ENCODE data around the gene FHIT. TPM values are rescaled to one million over a fixed set of nuclear protein-coding genes. Genes with fewer than 3 reads are reported as not detected.

The FHIT gene
- polyA plus RNA-seq, 1 of the 3 experiments (the other 2 are of a cell fraction): 0.41 TPM

- Histone ChIP-seq H3K9me3 (no peaks in the 10 kb centered on the region), H3F3A (replicated peaks; ENCODE audit: insufficient read depth) (peaks cover 14% of the 10 kb centered on the region), H3K4me3 (ENCODE audit: low read depth in 2 of 2, low read length in 1 of 2) (no peak overlapping the region), H4K20me1 (ENCODE audit: insufficient read depth) (no peaks in the 10 kb centered on the region), H3K36me3 (replicated peaks in 1 of 2; ENCODE audit: control insufficient read depth in 1 of 2, insufficient read depth in 2 of 2, low read length in 1 of 2) (no peaks in the 10 kb centered on the region), H2AFZ (ENCODE audit: low read depth) (no peak overlapping the region), H3K79me2 (ENCODE audit: insufficient read depth) (no peaks in the 10 kb centered on the region), H3K27ac (ENCODE audit: low read depth in 2 of 2, low read length in 1 of 2) (no peak overlapping the region), H3K4me2 (no peak overlapping the region), H3K9me2 (no peaks in the 10 kb centered on the region), H3K9ac (no peak overlapping the region), H3K27me3 (ENCODE audit: insufficient read depth) (no peaks in the 10 kb centered on the region), H3K4me1 (ENCODE audit: control insufficient read depth in 1 of 2, insufficient read depth in 2 of 2, low read depth in 1 of 2, low read length in 1 of 2) (peaks cover 0 to 3% of the 10 kb centered on the region in 2 experiments; a peak in 2 of 4 replicates)
- ChIA-PET POLR2A (no interaction called here), CTCF (interaction anchor here (1.0 kb wide), 1 partner anchor 13 kb away, joined by 3 read pairs; no protein-coding TSS in a partner anchor)
- WGBS (ENCODE audit: low lambda C conversion rate): 76% methylated on average over 2 of the region's 2 CpGs
- DNase-seq: no peak
- TF ChIP-seq YY1 (IDR thresholded peaks at IDR 0.05; ENCODE audit: low read depth): no peak
- no peak for TF ChIP-seq EZH2phosphoT487 (IDR thresholded peaks at IDR 0.05; ENCODE audit: borderline replicate concordance, low read depth)
- TF ChIP-seq REST (IDR thresholded peaks at IDR 0.05; ENCODE audit: low read depth, low read length): no peak
- TF ChIP-seq MEF2A (IDR thresholded peaks at IDR 0.05; ENCODE audit: borderline replicate concordance, low read depth): no peak
- no peak for TF ChIP-seq CHD2 (IDR thresholded peaks at IDR 0.05; ENCODE audit: low read length, partially characterized antibody)
- TF ChIP-seq POLR2AphosphoS5 (IDR thresholded peaks at IDR 0.05; ENCODE audit: low read depth, low read length): no peak
- no peak for TF ChIP-seq SIN3A (IDR thresholded peaks at IDR 0.05; ENCODE audit: borderline replicate concordance, low read depth, low read length)
- no peak for TF ChIP-seq ZBTB33 (IDR thresholded peaks at IDR 0.05; ENCODE audit: borderline replicate concordance, low read depth)
- TF ChIP-seq FOXJ3 (CRISPR knock-in tag; IDR thresholded peaks at IDR 0.05): no peak
- no peak for TF ChIP-seq FOSL2 (IDR thresholded peaks at IDR 0.05; ENCODE audit: borderline replicate concordance, low read depth)
Measured at GRCh38 chr3:60591267-60591666, 660.0 kb downstream of the FHIT start.

- H3K4me1 ChIP-seq (ENCODE audit: control insufficient read depth in 1 of 2, insufficient read depth in 2 of 2, low read depth in 1 of 2, low read length in 1 of 2): no peaks in the 10 kb centered on the region; a peak in 1 of 4 replicates
- no peaks in the 10 kb centered on the region for H3K9me3 ChIP-seq
- no peaks in the 10 kb centered on the region for H3K27me3 ChIP-seq (ENCODE audit: insufficient read depth)
- no peaks in the 10 kb centered on the region for H3K9me2 ChIP-seq
- no peak overlapping the region for H2AFZ ChIP-seq (ENCODE audit: low read depth)
- ChIA-PET CTCF (no interaction called here), POLR2A (no interaction called here)
- peak overlapping the region in 1 of 2 experiments; percentile 42; a peak in 2 of 4 replicates for H3K27ac ChIP-seq (ENCODE audit: low read depth in 2 of 2, low read length in 1 of 2)
- no peaks in the 10 kb centered on the region for H3K36me3 ChIP-seq (replicated peaks in 1 of 2; ENCODE audit: control insufficient read depth in 1 of 2, insufficient read depth in 2 of 2, low read length in 1 of 2)
- TF ChIP-seq, protein P1, sequence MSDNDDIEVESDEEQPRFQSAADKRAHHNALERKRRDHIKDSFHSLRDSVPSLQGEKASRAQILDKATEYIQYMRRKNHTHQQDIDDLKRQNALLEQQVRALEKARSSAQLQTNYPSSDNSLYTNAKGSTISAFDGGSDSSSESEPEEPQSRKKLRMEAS (IDR thresholded peaks at IDR 0.05; ENCODE audit: low read depth): no peak
- TF ChIP-seq GATA2 (CRISPR knock-in tag; IDR thresholded peaks at IDR 0.05) (no peak), EP300 (IDR thresholded peaks at IDR 0.05; ENCODE audit: borderline replicate concordance in 1 of 2, low read depth in 1 of 2, low read length in 1 of 2) (peak in 1 of 2 experiments; percentile 31; a peak in 1 of 4 replicates), PBX3 (IDR thresholded peaks at IDR 0.05) (peak; percentile 20; the same call in 1 of the 2 replicates), MXI1 (IDR thresholded peaks at IDR 0.05; ENCODE audit: low read depth, low read length) (no peak), JUND (IDR thresholded peaks at IDR 0.05) (peak; percentile 59), MEF2A (IDR thresholded peaks at IDR 0.05; ENCODE audit: borderline replicate concordance, low read depth) (peak; percentile 72), SIN3A (IDR thresholded peaks at IDR 0.05; ENCODE audit: borderline replicate concordance, low read depth, low read length) (no peak), FOSL2 (IDR thresholded peaks at IDR 0.05; ENCODE audit: borderline replicate concordance, low read depth) (peak; percentile 67; the same call in 1 of the 2 replicates), NRF1 (IDR thresholded peaks at IDR 0.05; ENCODE audit: low read depth, low read length) (no peak)
- H3K9ac ChIP-seq: no peak overlapping the region
- no peak overlapping the region for H3K4me3 ChIP-seq (ENCODE audit: low read depth in 2 of 2, low read length in 1 of 2)
- no peak overlapping the region for H3K4me2 ChIP-seq
- DNase-seq: no peak
- 10% methylated on average over 3 of the region's 3 CpGs for WGBS (ENCODE audit: low lambda C conversion rate)
- H3F3A ChIP-seq (replicated peaks; ENCODE audit: insufficient read depth): peaks cover 14% of the 10 kb centered on the region
- no peaks in the 10 kb centered on the region for H4K20me1 ChIP-seq (ENCODE audit: insufficient read depth)
- no peaks in the 10 kb centered on the region for H3K79me2 ChIP-seq (ENCODE audit: insufficient read depth)
Measured at GRCh38 chr3:60588806-60589205, 662.4 kb downstream of the FHIT start.
